Endothelial cell of umbilical vein (primary cell): ENCODE measurements around the gene DOCK4.

Experiments used
- CTCF ChIP-seq, 2 donors: IDR thresholded peaks; 1 replicate in 1 of 2; 2 replicates in 1 of 2; pipeline ENCODE4 v1.5.1; 2011; ENCODE audit warnings: low read length in 2 of 2, mild to moderate bottlenecking in 2 of 2, moderate library complexity in 2 of 2, control low read depth in 1 of 2, inconsistent platforms in 1 of 2, low read depth in 1 of 2; ENCODE audit not compliant: insufficient read depth in 1 of 2; ENCODE audit errors: extremely low read depth in 1 of 2
- EZH2 ChIP-seq: IDR thresholded peaks from 2 replicates; pipeline ENCODE4 v1.6.1; 2012; ENCODE audit warnings: borderline replicate concordance, low read depth, mild to moderate bottlenecking, moderate library complexity, low read length, inconsistent platforms; ENCODE audit not compliant: severe bottlenecking
- FOS ChIP-seq: IDR thresholded peaks from 2 replicates; pipeline ENCODE4 v1.6.1; 2011; ENCODE audit warnings: mild to moderate bottlenecking, low read length, moderate library complexity, borderline replicate concordance; ENCODE audit not compliant: insufficient read depth
- JUN ChIP-seq: IDR thresholded peaks from 2 replicates; pipeline ENCODE4 v1.6.1; 2011; ENCODE audit warnings: borderline replicate concordance, low read depth; ENCODE audit not compliant: insufficient read length, insufficient read depth
- MAX ChIP-seq: IDR thresholded peaks from 2 replicates; pipeline ENCODE4 v1.6.1; 2011; ENCODE audit not compliant: insufficient read depth, insufficient read length
- MYC ChIP-seq: IDR thresholded peaks from one replicate; pipeline ENCODE4 v1.6.1; 2011; ENCODE audit warnings: mild to moderate bottlenecking, low read depth, low read length
- POLR2A ChIP-seq: IDR thresholded peaks from 2 replicates; pipeline ENCODE4 v1.6.1; 2012; ENCODE audit warnings: low read depth, mild to moderate bottlenecking, control low read depth, low read length
- POLR2AphosphoS5 ChIP-seq: IDR thresholded peaks from 2 replicates; pipeline ENCODE4 v1.6.1; 2012; ENCODE audit warnings: low read depth, mild to moderate bottlenecking, control low read depth, low read length, moderate library complexity; ENCODE audit not compliant: insufficient read depth

- TF ChIP-seq POLR2A (no peak), CTCF (IDR thresholded peaks at IDR 0.05; ENCODE audit: extremely low read depth in 1 of 2, insufficient read depth in 1 of 2, low read depth in 1 of 2, low read length in 2 of 2) (no peak), MAX (no peak), JUN (no peak), POLR2AphosphoS5 (no peak), MYC (no peak), EZH2 (no peak), FOS (no peak)
Measured at GRCh38 chr7:112234147-112234546, 27.9 kb upstream of the DOCK4 start.
